T-helper 2 cell (primary cell): ENCODE measurements around the gene AMD1.
A peak's percentile ranks its signal among the peaks of the same experiment; 100 is the strongest.

Experiments
- DNase-seq, 5 experiments: peaks; one replicate each; pipeline versions ENCODE4 v3.0.0 to v3.0.0-alpha.2; 2012 to 2022

AMD1 gene

DNA sequence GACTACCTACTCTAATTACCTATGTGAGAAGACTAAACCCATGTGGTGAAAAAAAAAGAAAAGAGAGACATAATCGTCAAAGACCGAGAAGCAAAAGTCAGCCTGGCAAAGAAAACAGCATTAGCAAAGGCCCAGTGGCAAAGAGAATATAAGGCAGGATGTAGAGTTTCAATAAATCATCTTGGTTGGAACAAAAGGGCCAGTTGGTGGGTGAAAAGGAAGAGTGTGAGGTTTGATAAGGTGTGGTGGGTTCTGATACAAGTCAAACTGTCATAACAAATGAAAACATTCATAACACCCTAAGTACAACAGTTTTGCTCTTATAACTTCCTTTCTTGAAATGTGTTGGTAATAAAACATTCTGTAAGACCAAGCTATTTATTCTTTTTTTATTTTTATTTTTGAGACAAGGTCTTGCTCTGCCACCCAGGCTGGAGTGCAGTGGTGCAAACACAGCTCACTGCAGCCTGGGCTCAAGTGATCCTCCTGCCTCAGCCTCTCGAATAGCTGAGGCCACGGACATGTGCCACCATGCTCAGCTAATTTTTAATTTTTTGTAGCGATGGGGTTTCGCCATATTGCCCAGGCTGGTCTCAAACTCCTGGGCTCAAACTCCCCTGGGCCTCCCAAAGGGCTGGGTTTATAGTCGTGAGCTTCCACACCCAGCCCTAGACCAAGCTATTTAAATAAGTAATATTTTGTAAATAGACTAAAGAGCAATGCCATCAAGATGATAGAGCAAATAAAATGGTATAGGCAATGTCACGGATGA, 65.0 kb downstream of the AMD1 start:
- peak in 1 of 5 experiments; percentile 75 for DNase-seq

DNA sequence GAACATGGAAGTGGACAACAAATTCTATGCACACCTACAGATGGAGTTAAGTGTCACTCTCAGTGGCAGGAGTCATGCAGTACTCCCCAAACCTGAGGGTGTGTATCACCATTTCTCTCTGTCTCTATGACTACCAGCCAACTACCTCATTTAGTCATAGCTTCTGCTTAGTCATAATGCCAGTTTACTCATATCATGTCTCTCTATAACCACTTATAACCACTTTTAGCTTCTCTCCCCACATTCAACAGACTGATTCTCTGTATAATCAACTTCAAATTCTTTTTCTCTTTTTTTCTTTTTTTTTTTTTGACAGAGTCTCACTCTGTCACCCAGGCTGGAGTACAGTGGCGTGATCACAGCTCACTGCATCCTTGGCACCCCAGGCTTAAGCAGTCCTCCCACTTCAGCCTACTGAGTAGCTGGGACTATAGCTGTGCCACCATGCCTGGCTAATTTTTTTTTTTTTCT, 70.1 kb downstream of the AMD1 start:
- DNase-seq = peak in 2 of 5 experiments; percentile 10 to 97
